Hepatocyte (in vitro differentiated cells): Measurements from ENCODE around the gene LRRC61. TPM values are rescaled to one million over a fixed set of nuclear protein-coding genes. Genes with fewer than 3 reads are reported as not detected.

Source experiments
- DNase-seq: peaks from one replicate; pipeline ENCODE4 v3.0.0-alpha.2; 2016; ENCODE audit warnings: low spot score
- H2AFZ ChIP-seq: fragments of 200-600 bp; sonication (generic); 2 replicates; pipeline ENCODE4 v1.6.0; 2016; ENCODE audit warnings: antibody characterized with exemption, mild to moderate bottlenecking
- H3K27ac ChIP-seq: fragments of 200-600 bp; sonication (generic); 2 replicates; pipeline ENCODE4 v1.5.1; 2016; ENCODE audit warnings: mild to moderate bottlenecking
- H3K27me3 ChIP-seq: fragments of 200-600 bp; sonication (generic); 2 replicates; pipeline ENCODE4 v1.6.1; 2016
- H3K36me3 ChIP-seq: fragments of 200-600 bp; sonication (generic); replicated peaks from 2 replicates; pipeline ENCODE4 v1.5.1; 2016; ENCODE audit warnings: low read depth; ENCODE audit not compliant: insufficient read depth
- H3K4me1 ChIP-seq: fragments of 200-600 bp; sonication (generic); 2 replicates; pipeline ENCODE4 v1.5.1; 2016; ENCODE audit warnings: mild to moderate bottlenecking, moderate library complexity; ENCODE audit not compliant: insufficient read depth
- H3K4me2 ChIP-seq: fragments of 200-600 bp; sonication (generic); 2 replicates; pipeline ENCODE4 v1.6.0; 2016
- H3K4me3 ChIP-seq: fragments of 200-600 bp; sonication (generic); 2 replicates; pipeline ENCODE4 v1.5.1; 2016; ENCODE audit warnings: mild to moderate bottlenecking
- H3K79me2 ChIP-seq: fragments of 200-600 bp; sonication (generic); 2 replicates; pipeline ENCODE4 v1.6.0; 2017; ENCODE audit warnings: mild to moderate bottlenecking
- H3K9me2 ChIP-seq: fragments of 200-600 bp; sonication (generic); replicated peaks from 2 replicates; pipeline ENCODE4 v1.6.0; 2017; ENCODE audit warnings: mild to moderate bottlenecking; ENCODE audit not compliant: insufficient read depth
- H3K9me3 ChIP-seq: fragments of 200-600 bp; sonication (generic); 2 replicates; pipeline ENCODE4 v1.5.1; 2016; ENCODE audit warnings: low read depth, mild to moderate bottlenecking
- H4K20me1 ChIP-seq: fragments of 200-600 bp; sonication (generic); 2 replicates; pipeline ENCODE4 v1.6.0; 2016; ENCODE audit warnings: mild to moderate bottlenecking; ENCODE audit not compliant: insufficient read depth, poor library complexity, severe bottlenecking
- EZH2 ChIP-seq: fragments of 200-600 bp; sonication (generic); IDR thresholded peaks from 2 replicates; pipeline ENCODE4 v1.6.1; 2016; ENCODE audit warnings: antibody characterized with exemption, mild to moderate bottlenecking, borderline replicate concordance
- EZH2phosphoT487 ChIP-seq: fragments of 200-600 bp; sonication (generic); IDR thresholded peaks from one replicate; pipeline ENCODE4 v1.6.1; 2018; ENCODE audit warnings: antibody characterized with exemption, mild to moderate bottlenecking, low read depth, moderate library complexity; ENCODE audit not compliant: unreplicated experiment, severe bottlenecking
- WGBS: methylation state at CpG from one replicate; pipeline ENCODE4 v1.1.6; 2016; ENCODE audit warnings: low lambda C conversion rate; ENCODE audit errors: missing lambda C conversion rate; 5-methylcytosine and 5-hydroxymethylcytosine counted together
- polyA plus RNA-seq: library from polyadenylated mRNA; unstranded; fragments of >200 nt; fragmentation: Nextera tagmentation; extraction: Ambion mirVana; gene quantifications from 2 replicates; pipeline ENCODE4 v1.2.1, GENCODE V29; 2016
- total RNA-seq: library from RNA; depleted of rRNA; stranded (reverse); fragments of >200 nt; gene quantifications from 2 replicates; pipeline ENCODE4 v1.2.3, GENCODE V29; 2014
- TF ChIP-seq, protein P1 (sequence below): fragments of 200-600 bp; sonication (generic); IDR thresholded peaks from 2 replicates; pipeline ENCODE4 v1.5.1; 2016; ENCODE audit warnings: antibody characterized with exemption, mild to moderate bottlenecking; ENCODE audit not compliant: poor library complexity

LRRC61 gene
- total and polyA plus RNA-seq, 2 experiments from 2014 or later, result 23.4 to 38.7 TPM

DNA sequence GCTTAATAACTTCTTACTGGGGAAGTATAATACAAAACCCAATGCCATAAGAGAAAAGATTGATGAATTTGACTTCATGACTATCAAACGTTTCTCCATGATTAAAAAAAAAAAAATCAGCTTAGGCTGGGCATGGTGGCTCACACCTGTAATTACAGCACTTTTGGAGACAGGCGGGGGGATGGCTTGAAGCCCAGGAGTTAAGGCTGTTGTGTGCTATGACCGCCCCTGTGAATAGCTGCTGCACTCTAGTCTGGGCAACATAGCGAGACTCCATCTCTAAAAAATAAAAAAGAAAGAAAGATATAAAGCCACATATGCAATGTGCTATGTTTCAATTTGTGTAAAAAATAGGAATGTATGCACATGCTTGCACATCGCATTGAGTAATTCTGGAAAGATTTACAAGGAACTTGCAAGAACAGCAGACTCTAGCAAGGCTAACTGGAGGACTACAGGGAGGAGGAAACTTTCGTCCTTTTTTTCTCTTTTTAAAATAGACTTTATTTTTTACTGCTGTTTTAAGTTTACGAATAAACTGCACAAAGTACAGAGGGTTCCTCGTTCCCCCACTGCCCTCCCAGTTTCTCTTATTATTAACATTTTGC, 28.5 kb downstream of the LRRC61 start:
- Histone ChIP-seq H3K4me1 (no peaks in the 10 kb centered on the region), H3K36me3 (no peaks in the 10 kb centered on the region), H3K4me2 (no peak overlapping the region), H3K9me2 (no peaks in the 10 kb centered on the region), H3K4me3 (no peak overlapping the region), H3K27ac (no peak overlapping the region), H3K79me2 (no peaks in the 10 kb centered on the region), H3K27me3 (no peaks in the 10 kb centered on the region), H4K20me1 (no peaks in the 10 kb centered on the region), H2AFZ (no peak overlapping the region), H3K9me3 (no peaks in the 10 kb centered on the region)
- DNase-seq, result no peak
- TF ChIP-seq EZH2phosphoT487 (no peak), EZH2 (no peak)
- TF ChIP-seq, protein P1, sequence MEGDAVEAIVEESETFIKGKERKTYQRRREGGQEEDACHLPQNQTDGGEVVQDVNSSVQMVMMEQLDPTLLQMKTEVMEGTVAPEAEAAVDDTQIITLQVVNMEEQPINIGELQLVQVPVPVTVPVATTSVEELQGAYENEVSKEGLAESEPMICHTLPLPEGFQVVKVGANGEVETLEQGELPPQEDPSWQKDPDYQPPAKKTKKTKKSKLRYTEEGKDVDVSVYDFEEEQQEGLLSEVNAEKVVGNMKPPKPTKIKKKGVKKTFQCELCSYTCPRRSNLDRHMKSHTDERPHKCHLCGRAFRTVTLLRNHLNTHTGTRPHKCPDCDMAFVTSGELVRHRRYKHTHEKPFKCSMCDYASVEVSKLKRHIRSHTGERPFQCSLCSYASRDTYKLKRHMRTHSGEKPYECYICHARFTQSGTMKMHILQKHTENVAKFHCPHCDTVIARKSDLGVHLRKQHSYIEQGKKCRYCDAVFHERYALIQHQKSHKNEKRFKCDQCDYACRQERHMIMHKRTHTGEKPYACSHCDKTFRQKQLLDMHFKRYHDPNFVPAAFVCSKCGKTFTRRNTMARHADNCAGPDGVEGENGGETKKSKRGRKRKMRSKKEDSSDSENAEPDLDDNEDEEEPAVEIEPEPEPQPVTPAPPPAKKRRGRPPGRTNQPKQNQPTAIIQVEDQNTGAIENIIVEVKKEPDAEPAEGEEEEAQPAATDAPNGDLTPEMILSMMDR, result no peak
- WGBS, result 75% methylated on average over 8 of the region's 8 CpGs

DNA sequence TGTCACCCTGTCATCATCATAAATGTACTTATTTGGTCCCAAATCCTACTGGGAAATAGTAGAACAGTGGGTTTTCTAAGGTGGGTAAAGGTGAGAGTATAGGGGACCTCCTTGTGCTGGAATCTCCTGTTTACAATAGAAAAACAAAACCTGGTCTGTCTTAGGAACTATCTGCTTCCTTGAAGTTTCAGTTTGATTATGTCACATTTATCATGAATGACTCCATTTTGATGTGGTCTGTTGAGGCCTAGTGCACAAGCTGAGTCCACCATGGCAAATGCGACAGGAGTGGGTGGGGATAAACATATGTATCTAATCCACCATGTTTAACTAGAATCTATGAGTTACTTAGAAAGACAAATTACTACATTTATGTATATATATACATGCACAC, 32.5 kb downstream of the LRRC61 start:
- TF ChIP-seq, protein P1, result no peak
- Histone ChIP-seq H3K9me2 (no peaks in the 10 kb centered on the region), H3K79me2 (no peaks in the 10 kb centered on the region), H3K4me1 (no peaks in the 10 kb centered on the region), H3K27ac (no peak overlapping the region), H3K9me3 (no peaks in the 10 kb centered on the region), H3K4me2 (no peak overlapping the region), H3K36me3 (no peaks in the 10 kb centered on the region), H2AFZ (no peak overlapping the region), H4K20me1 (no peaks in the 10 kb centered on the region), H3K4me3 (no peak overlapping the region), H3K27me3 (no peaks in the 10 kb centered on the region)
- DNase-seq, result no peak
- WGBS, result 90% methylated on average over 1 of the region's 1 CpG

DNA sequence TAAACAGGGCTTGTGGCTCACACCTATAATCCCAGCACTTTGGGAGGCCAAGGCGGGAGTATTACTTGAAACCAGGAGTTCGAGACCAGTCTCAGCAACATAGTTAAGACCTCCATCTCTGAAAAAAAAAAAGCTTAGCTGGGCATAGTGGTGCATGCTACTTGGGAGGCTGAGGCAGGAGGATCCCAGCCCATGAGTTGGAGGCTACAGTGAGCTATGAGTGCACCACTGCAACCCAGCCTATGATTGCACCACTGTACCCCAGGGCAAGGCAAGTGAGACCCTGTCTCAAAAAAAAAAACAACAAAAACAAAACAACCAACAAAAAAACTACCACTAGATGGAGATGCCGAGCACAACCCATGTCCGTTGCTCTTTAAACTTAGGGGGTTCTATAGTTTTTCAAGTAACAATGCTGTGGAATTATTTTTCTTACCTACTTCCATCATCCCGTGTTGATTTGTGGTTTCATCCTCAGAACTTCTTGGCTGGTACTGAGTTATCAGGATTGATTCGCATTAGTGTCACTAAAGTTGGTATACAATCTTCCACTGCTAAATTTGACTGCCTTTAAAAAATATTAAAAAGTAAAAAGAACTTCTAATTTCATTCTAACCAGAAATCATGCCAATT, 33.2 kb downstream of the LRRC61 start:
- Histone ChIP-seq H3K36me3 (no peaks in the 10 kb centered on the region), H3K27ac (no peak overlapping the region), H3K79me2 (no peaks in the 10 kb centered on the region), H3K9me2 (no peaks in the 10 kb centered on the region), H3K9me3 (no peaks in the 10 kb centered on the region), H3K27me3 (no peaks in the 10 kb centered on the region), H3K4me1 (no peaks in the 10 kb centered on the region), H4K20me1 (no peaks in the 10 kb centered on the region), H2AFZ (no peak overlapping the region), H3K4me3 (no peak overlapping the region), H3K4me2 (no peak overlapping the region)
- 29% methylated on average over 6 of the region's 6 CpGs for WGBS
- TF ChIP-seq, protein P1, result peak; percentile 67
- no peak for TF ChIP-seq EZH2
- no peak for DNase-seq
